VCaP (cell line): ENCODE results near the gene ZNF488.

Experiments used
- H3K27ac ChIP-seq: fragments of 450-650 bp; 2 replicates; pipeline ENCODE4 v1.5.1; 2017
- TF ChIP-seq, protein P1 (sequence below): fragments of 450-650 bp; conservative IDR thresholded peaks from 2 replicates; pipeline ENCODE4 v1.5.1; 2017; ENCODE audit warnings: mild to moderate bottlenecking, moderate library complexity

Gene ZNF488

DNA sequence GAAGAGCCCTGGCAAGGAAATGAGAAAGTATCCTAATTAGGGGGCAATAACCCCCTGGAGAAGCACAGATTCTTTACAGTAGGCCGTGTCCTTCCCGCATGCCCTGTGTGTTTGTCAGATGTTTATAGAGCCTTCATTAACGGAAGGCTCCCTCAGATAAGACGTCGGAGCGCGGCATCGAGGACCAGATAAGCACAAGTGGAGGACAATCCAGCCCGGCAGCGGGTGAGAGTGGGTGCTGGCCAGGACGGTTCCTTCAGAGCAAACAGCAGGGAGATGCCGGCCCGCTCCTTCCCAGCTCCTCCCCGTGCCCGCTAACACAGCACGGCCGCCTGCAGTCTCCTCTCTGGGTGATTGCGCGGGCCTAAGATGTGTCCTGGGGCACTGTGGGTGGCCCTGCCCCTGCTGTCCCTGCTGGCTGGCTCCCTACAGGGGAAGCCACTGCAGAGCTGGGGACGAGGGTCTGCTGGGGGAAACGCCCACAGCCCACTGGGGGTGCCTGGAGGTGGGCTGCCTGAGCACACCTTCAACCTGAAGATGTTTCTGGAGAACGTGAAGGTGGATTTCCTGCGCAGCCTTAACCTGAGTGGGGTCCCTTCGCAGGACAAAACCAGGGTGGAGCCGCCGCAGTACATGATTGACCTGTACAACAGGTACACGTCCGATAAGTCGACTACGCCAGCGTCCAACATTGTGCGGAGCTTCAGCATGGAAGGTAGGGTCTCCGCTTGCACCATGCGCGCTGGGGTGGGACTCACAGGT is 61.6 kb downstream of the ZNF488 start, which contains the start of gene GDF2:
GDF2 (plus strand) TSS at position 155 of the 762 bp plus-strand sequence; CDS start at position 370, 215 bp downstream.
- H3K27ac ChIP-seq: no peak within 1 kb of the TSS
- TF ChIP-seq, protein P1, sequence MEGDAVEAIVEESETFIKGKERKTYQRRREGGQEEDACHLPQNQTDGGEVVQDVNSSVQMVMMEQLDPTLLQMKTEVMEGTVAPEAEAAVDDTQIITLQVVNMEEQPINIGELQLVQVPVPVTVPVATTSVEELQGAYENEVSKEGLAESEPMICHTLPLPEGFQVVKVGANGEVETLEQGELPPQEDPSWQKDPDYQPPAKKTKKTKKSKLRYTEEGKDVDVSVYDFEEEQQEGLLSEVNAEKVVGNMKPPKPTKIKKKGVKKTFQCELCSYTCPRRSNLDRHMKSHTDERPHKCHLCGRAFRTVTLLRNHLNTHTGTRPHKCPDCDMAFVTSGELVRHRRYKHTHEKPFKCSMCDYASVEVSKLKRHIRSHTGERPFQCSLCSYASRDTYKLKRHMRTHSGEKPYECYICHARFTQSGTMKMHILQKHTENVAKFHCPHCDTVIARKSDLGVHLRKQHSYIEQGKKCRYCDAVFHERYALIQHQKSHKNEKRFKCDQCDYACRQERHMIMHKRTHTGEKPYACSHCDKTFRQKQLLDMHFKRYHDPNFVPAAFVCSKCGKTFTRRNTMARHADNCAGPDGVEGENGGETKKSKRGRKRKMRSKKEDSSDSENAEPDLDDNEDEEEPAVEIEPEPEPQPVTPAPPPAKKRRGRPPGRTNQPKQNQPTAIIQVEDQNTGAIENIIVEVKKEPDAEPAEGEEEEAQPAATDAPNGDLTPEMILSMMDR: no peak

DNA sequence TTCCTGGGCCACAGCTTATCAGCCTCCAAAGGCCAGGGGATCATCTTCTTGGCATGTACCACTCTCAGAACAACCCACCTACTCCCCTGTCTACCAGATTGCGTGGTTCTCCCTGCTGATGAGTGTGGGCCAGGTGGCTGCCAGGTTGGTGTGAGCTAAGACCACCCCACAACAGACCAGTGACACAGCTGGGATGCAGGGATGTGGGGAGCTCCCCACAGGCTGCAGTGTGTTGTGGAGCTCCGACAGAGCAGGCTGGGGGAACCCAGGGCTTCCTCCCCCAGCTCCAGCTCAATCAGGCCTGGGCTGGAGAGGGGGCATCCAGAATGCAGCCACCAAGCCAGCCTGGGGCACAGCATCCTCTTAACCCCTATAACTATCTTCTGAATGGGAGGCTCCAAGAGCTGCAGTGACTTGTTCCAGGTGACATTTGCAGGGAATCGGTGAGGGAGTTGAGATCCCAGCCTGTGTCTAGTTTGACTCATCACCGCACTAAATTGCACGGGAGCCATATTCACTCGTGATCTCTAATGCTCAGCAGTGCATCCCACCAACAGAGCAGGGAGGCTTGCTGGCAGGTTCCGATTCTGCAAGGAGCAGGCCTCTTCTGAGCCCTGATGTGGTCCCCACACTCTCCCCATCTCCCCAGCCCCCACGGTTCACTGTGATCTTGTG is 62.4 kb downstream of the ZNF488 start:
- no peak overlapping the region for H3K27ac ChIP-seq
- TF ChIP-seq, protein P1: no peak

DNA sequence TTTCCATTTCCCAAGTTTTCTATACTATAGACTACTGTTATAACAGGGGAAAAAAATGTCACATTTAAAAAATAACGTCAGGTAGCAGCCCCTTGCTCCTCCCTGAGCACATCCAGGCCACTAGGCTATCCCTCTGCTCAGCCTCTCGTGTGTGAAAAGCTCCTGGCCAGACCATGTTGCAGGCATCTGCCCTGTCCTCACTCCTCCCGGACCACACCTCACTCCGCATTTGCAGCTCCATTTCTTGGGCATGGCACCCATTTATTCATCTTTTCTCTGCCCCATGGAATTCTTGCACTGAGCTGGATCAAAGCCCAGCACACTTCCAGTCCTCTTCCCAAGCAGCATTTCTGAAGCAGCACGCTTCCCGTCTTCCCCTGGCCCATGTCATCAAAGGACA is 63.3 kb downstream of the ZNF488 start:
- TF ChIP-seq, protein P1: no peak
- no peak overlapping the region for H3K27ac ChIP-seq

DNA sequence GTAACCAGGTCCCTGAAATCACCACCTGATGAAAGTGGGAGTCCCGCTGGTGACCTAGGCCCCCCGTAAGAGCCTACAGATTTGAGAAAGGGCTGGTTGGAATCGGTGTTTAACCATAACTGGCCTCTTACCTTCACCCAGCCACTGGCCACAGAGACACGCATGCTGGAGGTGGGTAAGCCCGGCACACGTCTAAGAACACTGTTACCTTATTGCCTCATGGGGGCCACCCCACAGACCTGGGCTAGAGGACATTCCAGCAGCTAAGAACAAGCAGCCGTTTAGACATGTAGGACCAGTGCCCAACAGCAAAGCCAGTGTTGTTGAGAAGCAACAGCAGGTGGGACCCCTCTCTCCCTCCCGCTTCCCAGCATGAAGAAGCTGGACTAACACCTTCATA is 64.3 kb downstream of the ZNF488 start:
- TF ChIP-seq, protein P1: no peak
- H3K27ac ChIP-seq: no peak overlapping the region

DNA sequence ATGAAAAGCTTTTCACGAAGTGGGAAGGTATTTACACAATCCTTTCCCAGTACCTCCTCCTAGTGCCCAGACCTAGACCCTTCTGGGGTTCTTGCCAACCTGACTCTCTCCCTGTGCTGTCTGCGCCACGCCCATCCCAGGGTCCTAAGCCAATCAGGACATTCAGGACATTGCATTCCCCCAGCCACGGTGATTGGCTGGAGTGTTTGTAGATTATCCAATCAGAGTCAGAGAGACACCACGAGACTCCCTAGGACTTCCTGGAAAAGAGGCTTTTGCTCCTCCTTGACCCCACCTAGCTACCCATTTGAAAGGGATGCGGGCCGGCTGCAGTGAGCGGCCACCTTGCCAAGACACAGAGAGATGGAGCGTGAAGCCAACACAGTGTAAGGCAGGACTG is 65.4 kb downstream of the ZNF488 start:
- TF ChIP-seq, protein P1: no peak
- H3K27ac ChIP-seq: no peak overlapping the region

DNA sequence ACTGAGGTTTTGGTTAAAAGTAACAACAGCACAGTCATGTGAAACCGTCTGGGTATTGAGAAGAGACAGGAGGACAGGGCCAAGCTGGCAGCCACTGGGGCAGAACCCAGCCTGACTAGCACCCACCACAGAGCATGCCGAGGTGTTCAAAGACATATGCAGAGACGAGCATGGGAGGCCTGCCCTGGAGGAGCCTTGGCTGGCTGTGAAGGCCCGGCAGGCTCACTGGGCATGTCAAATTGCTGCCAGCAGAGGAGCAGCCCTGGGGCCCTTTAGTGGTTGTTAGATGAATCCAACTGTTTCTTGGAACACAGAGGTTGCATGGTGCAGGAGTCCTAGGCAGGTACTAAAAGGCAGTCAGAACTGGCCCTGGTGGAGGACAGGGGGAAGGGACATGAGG is 66.8 kb downstream of the ZNF488 start:
- no peak overlapping the region for H3K27ac ChIP-seq
- TF ChIP-seq, protein P1: no peak

DNA sequence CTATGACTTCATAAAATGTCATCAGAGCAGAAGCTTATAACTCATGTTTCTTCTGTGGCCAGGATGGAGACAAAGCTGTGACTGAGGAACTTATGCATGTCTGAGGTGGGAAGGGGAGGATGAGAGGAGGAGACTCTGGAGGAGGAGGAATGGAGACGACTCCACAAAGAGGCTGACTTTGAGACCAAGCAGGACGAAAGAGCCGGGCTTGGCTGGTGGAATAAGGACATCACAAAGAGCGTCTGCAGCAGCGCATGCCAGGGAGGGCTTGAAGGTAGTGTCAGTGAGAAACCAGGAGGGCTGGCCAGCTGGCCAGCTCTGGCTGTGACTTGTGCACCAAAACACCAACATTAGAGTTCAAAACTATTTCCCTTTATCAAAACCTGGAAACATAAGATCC is 68.0 kb downstream of the ZNF488 start:
- H3K27ac ChIP-seq: no peak overlapping the region
- TF ChIP-seq, protein P1: no peak
